Measurements from ENCODE around the gene BPIFB1. TPM values are rescaled to one million over a fixed set of nuclear protein-coding genes. Genes with fewer than 3 reads are reported as not detected.

BPIFB1 gene
- total and polyA plus RNA-seq, 5 donors from 2014 or later, result not detected

DNA sequence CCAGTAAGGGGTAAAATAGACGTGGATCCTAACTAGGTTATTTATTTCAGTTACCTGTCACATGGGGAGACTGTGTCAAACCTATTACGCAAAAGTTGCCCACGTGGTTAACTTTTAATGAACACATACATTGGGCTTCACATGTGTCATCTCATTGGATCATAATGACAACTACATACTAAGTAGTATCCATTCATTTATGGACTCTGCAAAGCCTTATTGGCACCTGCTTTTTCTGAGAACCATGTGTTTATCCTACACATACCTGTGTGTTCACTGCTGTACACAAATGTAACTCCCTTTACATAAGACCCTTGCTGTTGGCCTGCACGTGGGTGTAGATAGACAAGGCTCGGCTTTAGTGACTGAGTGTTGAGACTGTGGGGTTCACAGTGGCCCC is 42.1 kb upstream of the BPIFB1 start:
- ATAC-seq (ENCODE audit: low read depth in 2 of 2) (no peak), DNase-seq (no peak)
- Mint-ChIP-seq H3K27me3 (peaks cover under 1% of the 10 kb centered on the region), H3K9me3 (peaks cover 0 to 1% (median 0%) of the 10 kb centered on the region in 7 donors), H3K27ac (no peak overlapping the region), H3K4me3 (no peak overlapping the region), H3K4me1 (no peaks in the 10 kb centered on the region), H3K36me3 (no peaks in the 10 kb centered on the region)
- Histone ChIP-seq H3K4me1 (ENCODE audit: control insufficient read depth, insufficient read depth, low read length, poor library complexity, severe bottlenecking) (no peaks in the 10 kb centered on the region), H3K36me3 (ENCODE audit: control insufficient read depth, insufficient read depth, low read length) (no peaks in the 10 kb centered on the region), H3K27me3 (ENCODE audit: control insufficient read depth, insufficient read depth, low read length) (no peaks in the 10 kb centered on the region), H3K27ac (ENCODE audit: insufficient read depth, low read length, poor library complexity, severe bottlenecking) (no peak overlapping the region), H3K9me3 (ENCODE audit: control insufficient read depth in 2 of 2, low read length in 2 of 2) (no peaks in the 10 kb centered on the region), H3K4me3 (ENCODE audit: low read depth, low read length) (no peak overlapping the region)

DNA sequence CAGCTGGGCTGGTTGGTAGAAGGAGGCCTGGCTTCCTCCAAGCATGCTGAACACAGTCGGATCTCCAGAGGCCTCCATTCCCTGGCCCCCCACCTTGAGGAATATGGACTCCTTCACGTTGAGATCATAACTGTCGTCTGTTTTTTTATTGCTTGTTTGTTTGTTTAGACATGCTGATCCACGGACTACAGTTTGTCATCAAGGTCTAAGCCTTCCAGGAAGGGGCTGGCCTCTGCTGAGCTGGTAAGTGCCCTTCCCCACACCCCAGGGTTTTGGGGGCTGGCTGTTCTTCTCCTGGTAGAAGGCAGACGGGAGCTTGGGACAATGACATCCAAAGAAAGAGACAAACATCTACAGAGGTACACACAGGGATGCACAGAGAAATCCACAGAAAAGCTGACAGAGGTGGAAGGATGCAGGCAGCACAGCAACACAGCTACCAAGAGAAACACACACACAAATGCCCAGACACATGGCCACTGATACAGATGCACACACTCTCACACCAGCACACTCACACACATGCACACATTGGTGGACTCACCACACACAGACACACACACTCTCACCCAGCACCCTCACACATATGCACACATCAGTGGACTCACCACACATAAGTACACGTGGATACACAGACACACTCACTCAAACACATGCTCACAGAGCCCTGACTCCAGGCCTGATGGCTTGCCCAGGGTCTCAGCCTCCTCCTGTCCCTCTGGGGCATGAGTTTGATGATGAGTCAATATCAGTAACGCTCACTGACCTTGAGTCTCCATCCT is 40.5 kb upstream of the BPIFB1 start:
- peaks cover 1% of the 10 kb centered on the region for H3K27me3 ChIP-seq (ENCODE audit: control insufficient read depth, insufficient read depth, low read length)
- Mint-ChIP-seq H3K27me3 (no peaks in the 10 kb centered on the region), H3K4me1 (no peaks in the 10 kb centered on the region), H3K27ac (no peak overlapping the region), H3K4me3 (no peak overlapping the region), H3K36me3 (no peaks in the 10 kb centered on the region), H3K9me3 (peaks cover 0 to 1% (median 0%) of the 10 kb centered on the region in 7 donors)
- ATAC-seq (ENCODE audit: low read depth in 2 of 2) (no peak), DNase-seq (no peak)
- H3K4me1 ChIP-seq (ENCODE audit: control insufficient read depth, insufficient read depth, low read length, poor library complexity, severe bottlenecking), result no peaks in the 10 kb centered on the region
- no peak overlapping the region for H3K4me3 ChIP-seq (ENCODE audit: low read depth, low read length)
- H3K9me3 ChIP-seq (ENCODE audit: control insufficient read depth in 2 of 2, low read length in 2 of 2), result no peaks in the 10 kb centered on the region
- H3K27ac ChIP-seq (ENCODE audit: insufficient read depth, low read length, poor library complexity, severe bottlenecking), result no peak overlapping the region
- H3K36me3 ChIP-seq (ENCODE audit: control insufficient read depth, insufficient read depth, low read length), result no peaks in the 10 kb centered on the region

DNA sequence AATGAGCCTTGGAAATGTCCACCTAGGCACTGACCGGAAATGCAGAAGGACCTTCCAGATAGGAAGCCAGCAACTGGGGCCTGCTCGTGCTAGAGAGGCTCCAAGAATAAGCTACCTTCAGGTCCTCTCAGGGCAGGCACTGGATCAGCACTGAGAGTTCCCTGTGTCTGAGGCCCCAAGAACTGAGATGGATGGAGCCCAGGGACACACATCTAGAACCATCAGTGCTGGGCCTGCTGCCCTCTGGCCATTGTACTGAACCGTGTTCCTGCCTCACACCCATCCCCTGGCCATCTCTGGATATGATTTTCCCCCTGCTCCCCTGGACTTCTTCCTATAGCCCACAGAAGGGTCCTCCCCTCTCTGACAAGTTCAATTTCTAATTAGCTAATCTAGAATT is 36.9 kb upstream of the BPIFB1 start:
- no peak overlapping the region for H3K27ac Mint-ChIP-seq
- Histone ChIP-seq H3K36me3 (ENCODE audit: control insufficient read depth, insufficient read depth, low read length) (no peaks in the 10 kb centered on the region), H3K9me3 (ENCODE audit: control insufficient read depth in 2 of 2, low read length in 2 of 2) (no peaks in the 10 kb centered on the region), H3K4me3 (ENCODE audit: low read depth, low read length) (no peak overlapping the region), H3K27me3 (ENCODE audit: control insufficient read depth, insufficient read depth, low read length) (peaks cover 3% of the 10 kb centered on the region), H3K4me1 (ENCODE audit: control insufficient read depth, insufficient read depth, low read length, poor library complexity, severe bottlenecking) (no peaks in the 10 kb centered on the region), H3K27ac (ENCODE audit: insufficient read depth, low read length, poor library complexity, severe bottlenecking) (no peak overlapping the region)
- no peak for DNase-seq
- ATAC-seq (ENCODE audit: low read depth in 2 of 2), result no peak
- H3K4me1 Mint-ChIP-seq, result no peaks in the 10 kb centered on the region
- H3K36me3 Mint-ChIP-seq, result no peaks in the 10 kb centered on the region
- H3K4me3 Mint-ChIP-seq, result no peak overlapping the region
- H3K27me3 Mint-ChIP-seq, result no peaks in the 10 kb centered on the region
- no peaks in the 10 kb centered on the region for H3K9me3 Mint-ChIP-seq

DNA sequence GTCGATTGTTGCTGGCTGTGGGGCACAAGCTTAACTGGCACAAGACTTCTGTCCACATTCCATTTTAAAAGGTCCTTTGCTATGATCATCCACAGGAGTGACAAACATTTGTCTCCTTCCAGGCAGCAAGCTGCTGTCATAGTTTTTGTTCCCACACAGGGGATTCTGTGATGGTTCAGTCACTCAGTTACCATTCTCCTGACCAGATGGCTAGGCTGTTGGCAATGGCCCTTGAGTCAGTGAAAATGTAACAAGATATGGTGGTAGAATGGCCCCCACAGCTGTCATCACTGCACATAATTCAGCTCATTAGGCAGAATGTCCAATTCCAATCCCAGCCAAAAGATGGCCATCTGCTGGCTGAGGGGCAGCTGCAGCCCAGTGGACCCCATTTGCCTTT is 33.6 kb upstream of the BPIFB1 start:
- Histone ChIP-seq H3K36me3 (ENCODE audit: control insufficient read depth, insufficient read depth, low read length) (no peaks in the 10 kb centered on the region), H3K27ac (ENCODE audit: insufficient read depth, low read length, poor library complexity, severe bottlenecking) (no peak overlapping the region), H3K9me3 (ENCODE audit: control insufficient read depth in 2 of 2, low read length in 2 of 2) (no peaks in the 10 kb centered on the region), H3K4me1 (ENCODE audit: control insufficient read depth, insufficient read depth, low read length, poor library complexity, severe bottlenecking) (no peaks in the 10 kb centered on the region), H3K27me3 (ENCODE audit: control insufficient read depth, insufficient read depth, low read length) (peaks cover 6% of the 10 kb centered on the region), H3K4me3 (ENCODE audit: low read depth, low read length) (no peak overlapping the region)
- no peak for DNase-seq
- H3K36me3 Mint-ChIP-seq, result no peaks in the 10 kb centered on the region
- H3K4me3 Mint-ChIP-seq, result no peak overlapping the region
- ATAC-seq (ENCODE audit: low read depth in 2 of 2), result no peak
- H3K9me3 Mint-ChIP-seq, result no peaks in the 10 kb centered on the region
- no peaks in the 10 kb centered on the region for H3K27me3 Mint-ChIP-seq
- no peak overlapping the region for H3K27ac Mint-ChIP-seq
- no peaks in the 10 kb centered on the region for H3K4me1 Mint-ChIP-seq

GRCh38 chr20:33250666-33251065 is 32.3 kb upstream of the BPIFB1 start:
- Mint-ChIP-seq H3K36me3 (no peaks in the 10 kb centered on the region), H3K4me3 (no peak overlapping the region), H3K27me3 (no peaks in the 10 kb centered on the region), H3K9me3 (peaks cover 0 to 1% (median 0%) of the 10 kb centered on the region in 7 donors), H3K27ac (no peak overlapping the region), H3K4me1 (no peaks in the 10 kb centered on the region)
- H3K27me3 ChIP-seq (ENCODE audit: control insufficient read depth, insufficient read depth, low read length), result peaks cover 6% of the 10 kb centered on the region
- ATAC-seq (ENCODE audit: low read depth in 2 of 2), result no peak
- no peaks in the 10 kb centered on the region for H3K4me1 ChIP-seq (ENCODE audit: control insufficient read depth, insufficient read depth, low read length, poor library complexity, severe bottlenecking)
- no peak overlapping the region for H3K27ac ChIP-seq (ENCODE audit: insufficient read depth, low read length, poor library complexity, severe bottlenecking)
- DNase-seq, result no peak
- no peak overlapping the region for H3K4me3 ChIP-seq (ENCODE audit: low read depth, low read length)
- H3K36me3 ChIP-seq (ENCODE audit: control insufficient read depth, insufficient read depth, low read length), result no peaks in the 10 kb centered on the region
- H3K9me3 ChIP-seq (ENCODE audit: control insufficient read depth in 2 of 2, low read length in 2 of 2), result no peaks in the 10 kb centered on the region

DNA sequence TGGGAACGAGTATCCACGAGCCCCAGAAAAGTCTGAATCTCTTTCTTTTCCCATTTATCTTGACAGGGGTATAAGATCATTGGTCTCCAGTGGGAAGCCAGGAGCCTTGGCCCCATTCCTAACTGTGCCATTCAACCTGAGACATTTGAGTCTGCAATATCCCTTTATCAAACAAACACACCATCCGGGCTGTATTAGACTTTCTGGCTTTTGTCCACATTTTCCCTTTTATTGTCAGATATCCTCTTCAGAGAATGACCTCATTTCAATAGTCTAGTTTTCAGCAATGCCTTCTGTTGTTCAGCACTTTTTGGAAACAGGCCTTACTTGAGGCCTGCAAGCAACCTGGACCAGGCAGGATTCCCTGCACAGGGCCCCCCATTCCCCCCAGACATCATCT is 31.5 kb upstream of the BPIFB1 start:
- Mint-ChIP-seq H3K27ac (no peak overlapping the region), H3K4me1 (no peaks in the 10 kb centered on the region), H3K27me3 (peaks cover 7% of the 10 kb centered on the region), H3K9me3 (peaks cover 0 to 1% (median 0%) of the 10 kb centered on the region in 7 donors), H3K36me3 (no peaks in the 10 kb centered on the region), H3K4me3 (no peak overlapping the region)
- H3K4me3 ChIP-seq (ENCODE audit: low read depth, low read length), result no peak overlapping the region
- no peaks in the 10 kb centered on the region for H3K36me3 ChIP-seq (ENCODE audit: control insufficient read depth, insufficient read depth, low read length)
- H3K27ac ChIP-seq (ENCODE audit: insufficient read depth, low read length, poor library complexity, severe bottlenecking), result no peak overlapping the region
- no peaks in the 10 kb centered on the region for H3K9me3 ChIP-seq (ENCODE audit: control insufficient read depth in 2 of 2, low read length in 2 of 2)
- DNase-seq (no peak), ATAC-seq (ENCODE audit: low read depth in 2 of 2) (no peak)
- peaks cover 10% of the 10 kb centered on the region for H3K27me3 ChIP-seq (ENCODE audit: control insufficient read depth, insufficient read depth, low read length)
- no peaks in the 10 kb centered on the region for H3K4me1 ChIP-seq (ENCODE audit: control insufficient read depth, insufficient read depth, low read length, poor library complexity, severe bottlenecking)

DNA sequence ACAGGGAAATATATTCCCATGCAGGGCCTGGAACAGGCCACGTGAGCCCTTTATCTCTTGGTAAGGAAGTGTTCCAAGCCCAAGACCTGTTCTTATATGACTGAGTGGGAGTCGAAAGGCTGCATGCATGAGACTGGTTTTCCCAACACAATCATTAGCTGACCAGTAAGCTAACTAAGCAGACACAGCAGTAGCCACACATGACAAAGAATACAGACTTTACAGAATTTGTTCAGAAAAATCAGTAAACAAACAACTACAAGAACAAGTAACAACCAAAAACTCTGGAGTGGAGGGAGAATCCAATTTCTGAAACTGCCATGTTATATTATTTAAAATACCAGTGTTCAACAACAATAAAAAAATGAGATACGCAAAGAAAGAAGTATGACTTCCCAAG is 30.6 kb upstream of the BPIFB1 start:
- Histone ChIP-seq H3K9me3 (ENCODE audit: control insufficient read depth in 2 of 2, low read length in 2 of 2) (no peaks in the 10 kb centered on the region), H3K4me1 (ENCODE audit: control insufficient read depth, insufficient read depth, low read length, poor library complexity, severe bottlenecking) (no peaks in the 10 kb centered on the region), H3K4me3 (ENCODE audit: low read depth, low read length) (no peak overlapping the region), H3K27ac (ENCODE audit: insufficient read depth, low read length, poor library complexity, severe bottlenecking) (no peak overlapping the region), H3K36me3 (ENCODE audit: control insufficient read depth, insufficient read depth, low read length) (no peaks in the 10 kb centered on the region), H3K27me3 (ENCODE audit: control insufficient read depth, insufficient read depth, low read length) (peaks cover 12% of the 10 kb centered on the region)
- peak overlapping the region in 1 of 4 donors; percentile 11 for H3K4me3 Mint-ChIP-seq
- DNase-seq, result no peak
- peaks cover 0 to 1% (median 0%) of the 10 kb centered on the region in 7 donors for H3K9me3 Mint-ChIP-seq
- no peak for ATAC-seq (ENCODE audit: low read depth in 2 of 2)
- H3K36me3 Mint-ChIP-seq, result no peaks in the 10 kb centered on the region
- peaks cover 14% of the 10 kb centered on the region for H3K27me3 Mint-ChIP-seq
- H3K27ac Mint-ChIP-seq, result no peak overlapping the region
- H3K4me1 Mint-ChIP-seq, result no peaks in the 10 kb centered on the region

GRCh38 chr20:33255005-33255404 is 28.0 kb upstream of the BPIFB1 start:
- Mint-ChIP-seq H3K4me1 (no peaks in the 10 kb centered on the region), H3K4me3 (no peak overlapping the region), H3K9me3 (peaks cover 0 to 1% (median 0%) of the 10 kb centered on the region in 7 donors), H3K36me3 (no peaks in the 10 kb centered on the region), H3K27ac (no peak overlapping the region), H3K27me3 (peaks cover 18% of the 10 kb centered on the region)
- DNase-seq, result no peak
- H3K4me3 ChIP-seq (ENCODE audit: low read depth, low read length), result no peak overlapping the region
- H3K9me3 ChIP-seq (ENCODE audit: control insufficient read depth in 2 of 2, low read length in 2 of 2), result no peaks in the 10 kb centered on the region
- peaks cover 10% of the 10 kb centered on the region for H3K27me3 ChIP-seq (ENCODE audit: control insufficient read depth, insufficient read depth, low read length)
- H3K27ac ChIP-seq (ENCODE audit: insufficient read depth, low read length, poor library complexity, severe bottlenecking), result no peak overlapping the region
- no peaks in the 10 kb centered on the region for H3K36me3 ChIP-seq (ENCODE audit: control insufficient read depth, insufficient read depth, low read length)
- no peaks in the 10 kb centered on the region for H3K4me1 ChIP-seq (ENCODE audit: control insufficient read depth, insufficient read depth, low read length, poor library complexity, severe bottlenecking)
- no peak for ATAC-seq (ENCODE audit: low read depth in 2 of 2)

Data from CD4-positive, CD25-positive, alpha-beta regulatory T cell (primary cell).